ENCODE results near the gene CIRBP.

Gene CIRBP

DNA sequence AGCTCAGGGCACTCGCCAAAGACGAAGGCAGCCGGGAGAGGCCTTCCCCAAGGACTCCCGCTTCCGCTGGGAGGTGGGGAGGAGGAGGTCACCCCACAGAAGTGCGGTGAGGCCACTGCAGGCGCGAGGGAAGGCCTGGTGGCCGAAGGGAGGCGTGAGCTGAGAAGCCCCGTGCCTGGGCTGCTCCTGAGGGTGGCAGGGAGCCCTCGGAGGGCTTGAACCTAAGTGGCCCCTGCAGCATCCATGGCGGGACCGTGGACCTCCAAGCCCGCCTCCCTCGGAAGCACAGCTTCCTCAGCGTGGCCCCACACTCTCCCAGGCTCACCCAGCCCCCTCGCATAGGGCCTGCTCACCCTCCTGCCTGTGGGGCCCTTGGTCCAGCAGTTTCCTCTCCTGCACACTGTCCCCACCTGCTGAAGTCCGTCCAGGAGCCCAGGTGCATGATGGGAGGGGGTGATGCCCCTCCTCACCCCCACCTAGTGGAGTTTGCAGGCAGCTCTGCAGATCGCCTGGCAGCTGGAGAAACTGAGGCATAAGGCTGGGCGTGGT is 42.5 kb downstream of the CIRBP start:
- H3K4me3 ChIP-seq (ENCODE audit: low read length): no peak overlapping the region
- no peak for DNase-seq (ENCODE audit: low read depth)
- no peak for TF ChIP-seq CTCF (conservative IDR thresholded peaks at IDR 0.05; ENCODE audit: low read depth, low read length)

GRCh38 chr19:1312767-1313694 is 43.9 kb downstream of the CIRBP start:
- peak; percentile 70 for DNase-seq (ENCODE audit: low read depth)
- H3K4me3 ChIP-seq (ENCODE audit: low read length): no peak overlapping the region
- TF ChIP-seq CTCF (conservative IDR thresholded peaks at IDR 0.05; ENCODE audit: low read depth, low read length): no peak

DNA sequence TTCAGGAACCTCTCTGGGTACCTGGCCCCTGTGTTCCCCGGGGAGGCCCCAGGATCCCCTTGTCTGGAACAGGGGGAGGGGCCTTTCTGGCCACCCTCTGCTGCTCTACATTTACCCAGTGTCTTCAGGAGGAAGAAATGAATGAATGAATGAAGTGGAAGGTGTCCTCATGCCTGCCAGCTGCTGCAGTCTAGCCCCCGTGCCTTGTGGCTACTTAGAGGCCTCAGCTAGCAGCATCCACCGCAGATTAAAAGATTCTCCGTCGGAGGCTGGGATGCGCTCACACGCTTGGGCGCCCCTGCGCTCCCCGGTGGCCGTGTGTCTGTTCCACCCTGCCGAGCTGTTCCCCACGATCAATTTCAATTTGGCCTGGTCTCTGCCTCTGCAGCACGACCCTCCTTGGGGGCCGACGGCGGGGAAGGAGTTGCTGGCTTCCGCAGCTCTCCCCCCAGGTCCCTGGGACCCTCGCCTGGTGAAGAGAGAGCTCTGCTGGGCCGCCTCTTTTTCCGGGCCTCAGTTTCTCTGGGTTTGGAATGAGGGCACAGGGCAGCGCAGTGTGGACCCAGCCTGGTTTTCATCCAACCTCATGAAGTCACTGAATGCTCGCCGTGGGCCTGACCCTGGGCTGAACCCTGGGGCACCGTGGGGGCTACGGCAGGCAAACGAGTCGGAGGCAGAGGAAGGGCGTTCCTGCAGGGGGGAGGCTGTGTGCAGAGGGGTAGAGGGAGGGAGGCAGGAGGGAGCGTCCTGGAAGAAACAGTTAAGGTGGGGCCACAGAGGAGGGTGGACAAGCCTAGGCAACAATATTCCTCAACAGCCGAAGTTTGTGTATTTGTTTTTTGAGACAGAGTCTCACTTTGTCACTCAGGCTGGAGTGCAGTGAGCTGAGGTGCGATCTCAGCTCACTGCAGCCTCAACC is 44.8 kb downstream of the CIRBP start:
- no peak for TF ChIP-seq CTCF (conservative IDR thresholded peaks at IDR 0.05; ENCODE audit: low read depth, low read length)
- H3K4me3 ChIP-seq (ENCODE audit: low read length): no peak overlapping the region
- peak; percentile 16 for DNase-seq (ENCODE audit: low read depth)

GRCh38 chr19:1315470-1316166 is 46.5 kb downstream of the CIRBP start:
- TF ChIP-seq CTCF (conservative IDR thresholded peaks at IDR 0.05; ENCODE audit: low read depth, low read length): peak; percentile 56
- H3K4me3 ChIP-seq (ENCODE audit: low read length): no peak overlapping the region
- no peak for DNase-seq (ENCODE audit: low read depth)

DNA sequence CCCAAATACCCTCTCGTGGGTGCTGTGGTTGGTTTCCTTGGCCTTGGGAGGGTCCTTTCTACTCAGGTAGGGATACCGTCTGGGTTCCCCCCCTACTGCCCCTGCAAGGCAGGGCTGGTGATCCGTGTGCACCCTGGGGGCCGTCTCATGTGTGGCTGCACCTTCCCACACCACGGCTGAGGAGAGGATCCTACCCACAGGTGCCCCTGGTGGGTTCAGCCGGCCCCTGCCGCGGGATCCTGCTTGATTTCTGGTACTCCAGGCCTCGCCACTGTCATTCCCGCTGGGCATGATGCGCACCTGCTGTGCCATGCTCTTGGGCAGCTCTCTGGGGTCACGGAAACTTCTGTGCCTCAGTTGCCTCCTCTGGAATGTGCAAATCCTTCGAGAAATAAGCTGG is 47.3 kb downstream of the CIRBP start:
- TF ChIP-seq CTCF (conservative IDR thresholded peaks at IDR 0.05; ENCODE audit: low read depth, low read length): no peak
- DNase-seq (ENCODE audit: low read depth): no peak
- no peak overlapping the region for H3K4me3 ChIP-seq (ENCODE audit: low read length)

DNA sequence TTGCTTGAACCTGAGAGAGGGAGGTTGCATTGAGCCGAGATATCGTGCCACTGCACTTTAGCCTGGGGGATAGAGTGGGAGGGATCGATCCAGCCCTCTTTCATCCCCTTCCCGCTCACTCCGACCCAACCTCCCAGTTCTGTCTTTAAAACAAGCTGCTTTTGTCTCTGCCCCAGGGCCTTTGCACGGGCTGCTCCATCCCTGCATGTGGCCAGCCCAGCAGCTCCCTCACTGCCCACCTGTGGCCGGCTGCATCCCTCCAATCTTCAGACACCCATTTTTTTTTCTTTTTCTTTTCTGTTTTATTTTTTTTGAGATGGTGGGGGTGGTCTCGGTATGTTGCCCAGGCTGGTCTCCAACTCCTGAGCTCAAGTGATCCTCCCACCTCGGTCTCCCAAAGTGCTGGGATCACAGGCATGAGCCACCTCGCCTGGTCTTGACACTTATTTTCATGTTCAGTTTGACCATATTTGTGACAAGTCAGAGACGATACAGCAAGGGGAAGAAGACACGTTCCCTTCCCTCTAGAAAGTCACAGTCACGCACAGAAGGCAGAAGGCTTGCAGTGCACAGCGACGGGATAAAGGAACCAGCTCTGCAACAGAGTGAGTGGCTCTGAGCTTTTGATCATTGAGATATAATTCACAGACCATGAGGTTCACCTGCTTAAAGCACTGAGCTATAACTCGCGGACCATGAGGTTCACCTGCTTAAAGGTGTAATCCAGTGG is 48.3 kb downstream of the CIRBP start:
- H3K4me3 ChIP-seq (ENCODE audit: low read length): no peak overlapping the region
- no peak for DNase-seq (ENCODE audit: low read depth)
- TF ChIP-seq CTCF (conservative IDR thresholded peaks at IDR 0.05; ENCODE audit: low read depth, low read length): no peak
